ENCODE results near the gene TNIK. TPM values are rescaled to one million over a fixed set of nuclear protein-coding genes. Genes with fewer than 3 reads are reported as not detected.
"Not testable (repeated sequence)": the region's sequence is repeated elsewhere in the genome, so short reads cannot be mapped to it uniquely, and the experiment has no call there.

The TNIK gene
- total RNA-seq, 2 experiments from 2014 or later = 55.2 to 56.9 TPM

- Mint-ChIP-seq H3K27ac (no peak overlapping the region), H3K4me3 (no peak overlapping the region), H3K4me1 (peaks cover 48% of the 10 kb centered on the region), H3K27me3 (no peaks in the 10 kb centered on the region), H3K36me3 (ENCODE audit: low read depth) (peaks cover 12% of the 10 kb centered on the region), H3K9me3 (peaks cover 11% of the 10 kb centered on the region)
- ChIA-PET CTCF (interaction anchor here (0.6 kb wide), 1 partner anchor 46 kb away, joined by 3 read pairs; no protein-coding TSS in a partner anchor), POLR2A (no interaction called here)
- no peak for DNase-seq
Measured at GRCh38 chr3:171289291-171289690, 170.9 kb downstream of the TNIK start.

GRCh38 chr3:171287761-171288160 is 172.4 kb downstream of the TNIK start:
- H3K27ac Mint-ChIP-seq, CTCF ChIA-PET, POLR2A ChIA-PET, H3K4me3 Mint-ChIP-seq, DNase-seq, H3K27me3 Mint-ChIP-seq: not testable (repeated sequence)
- peaks cover 52% of the 10 kb centered on the region for H3K4me1 Mint-ChIP-seq
- H3K36me3 Mint-ChIP-seq (ENCODE audit: low read depth) = peaks cover 17% of the 10 kb centered on the region
- H3K9me3 Mint-ChIP-seq = peaks cover 11% of the 10 kb centered on the region

GRCh38 chr3:171286580-171287249 is 173.5 kb downstream of the TNIK start:
- Mint-ChIP-seq H3K9me3 (peaks cover 14% of the 10 kb centered on the region), H3K27me3 (no peaks in the 10 kb centered on the region), H3K4me3 (no peak overlapping the region), H3K36me3 (ENCODE audit: low read depth) (peaks cover 18% of the 10 kb centered on the region), H3K4me1 (peaks cover 53% of the 10 kb centered on the region), H3K27ac (peak overlapping the region; percentile 64)
- POLR2A ChIA-PET = no interaction called here
- DNase-seq = no peak
- CTCF ChIA-PET = interaction anchor here (1.2 to 1.7 kb wide), 3 partner anchors 12 to 93 kb away, joined by 3 to 4 read pairs (median 3); no protein-coding TSS in a partner anchor

- peaks cover 12% of the 10 kb centered on the region for H3K36me3 Mint-ChIP-seq (ENCODE audit: low read depth)
- no peak overlapping the region for H3K4me3 Mint-ChIP-seq
- DNase-seq = no peak
- no peak overlapping the region for H3K27ac Mint-ChIP-seq
- ChIA-PET CTCF (interaction anchor here (0.6 to 1.5 kb wide), 4 partner anchors 9 to 956 kb away, joined by 3 to 4 read pairs (median 4); no protein-coding TSS in a partner anchor), POLR2A (no interaction called here)
- H3K9me3 Mint-ChIP-seq = peaks cover 14% of the 10 kb centered on the region
- H3K4me1 Mint-ChIP-seq = peaks cover 49% of the 10 kb centered on the region
- H3K27me3 Mint-ChIP-seq = no peaks in the 10 kb centered on the region
Measured at GRCh38 chr3:171285287-171285686, 174.9 kb downstream of the TNIK start.

- Mint-ChIP-seq H3K36me3 (ENCODE audit: low read depth) (peaks cover 13% of the 10 kb centered on the region), H3K4me1 (peaks cover 54% of the 10 kb centered on the region), H3K27me3 (no peaks in the 10 kb centered on the region), H3K27ac (peak overlapping the region; percentile 41), H3K4me3 (no peak overlapping the region), H3K9me3 (peaks cover 10% of the 10 kb centered on the region)
- DNase-seq = no peak
- ChIA-PET POLR2A (no interaction called here), CTCF (interaction anchor here (0.8 to 1.2 kb wide), 2 partner anchors 10 to 265 kb away, joined by 3 to 4 read pairs; no protein-coding TSS in a partner anchor)
Measured at GRCh38 chr3:171284308-171285075, 175.7 kb downstream of the TNIK start.

- ChIA-PET CTCF (interaction anchor here (0.8 kb wide), 1 partner anchor 10 kb away, joined by 3 read pairs; no protein-coding TSS in a partner anchor), POLR2A (no interaction called here)
- Mint-ChIP-seq H3K9me3 (peaks cover 10% of the 10 kb centered on the region), H3K36me3 (ENCODE audit: low read depth) (peaks cover 13% of the 10 kb centered on the region), H3K27ac (no peak overlapping the region), H3K27me3 (no peaks in the 10 kb centered on the region), H3K4me1 (peaks cover 56% of the 10 kb centered on the region), H3K4me3 (no peak overlapping the region)
- no peak for DNase-seq
Measured at GRCh38 chr3:171283848-171284222, 176.4 kb downstream of the TNIK start.

GRCh38 chr3:171283183-171283847 is 176.9 kb downstream of the TNIK start:
- DNase-seq = no peak
- Mint-ChIP-seq H3K9me3 (peaks cover 10% of the 10 kb centered on the region), H3K4me1 (peaks cover 59% of the 10 kb centered on the region), H3K27ac (no peak overlapping the region), H3K4me3 (no peak overlapping the region), H3K36me3 (ENCODE audit: low read depth) (peaks cover 15% of the 10 kb centered on the region), H3K27me3 (no peaks in the 10 kb centered on the region)
- ChIA-PET CTCF (no interaction called here), POLR2A (no interaction called here)

- Mint-ChIP-seq H3K36me3 (ENCODE audit: low read depth) (peaks cover 15% of the 10 kb centered on the region), H3K27me3 (no peaks in the 10 kb centered on the region), H3K27ac (no peak overlapping the region), H3K4me1 (peaks cover 61% of the 10 kb centered on the region), H3K4me3 (no peak overlapping the region), H3K9me3 (peaks cover 4% of the 10 kb centered on the region)
- DNase-seq = no peak
- ChIA-PET POLR2A (no interaction called here), CTCF (interaction anchor here (0.8 kb wide), 1 partner anchor 28 kb away, joined by 3 read pairs; no protein-coding TSS in a partner anchor)
Measured at GRCh38 chr3:171282041-171282440, 178.2 kb downstream of the TNIK start.

- peaks cover 18% of the 10 kb centered on the region for H3K36me3 Mint-ChIP-seq (ENCODE audit: low read depth)
- H3K4me3 Mint-ChIP-seq = no peak overlapping the region
- H3K27me3 Mint-ChIP-seq = no peaks in the 10 kb centered on the region
- ChIA-PET POLR2A (no interaction called here), CTCF (interaction anchor here (0.6 to 1.6 kb wide), 5 partner anchors 12 to 29 kb away, joined by 3 to 5 read pairs (median 3); no protein-coding TSS in a partner anchor)
- no peak for DNase-seq
- H3K27ac Mint-ChIP-seq = no peak overlapping the region
- H3K9me3 Mint-ChIP-seq = peaks cover 2% of the 10 kb centered on the region
- H3K4me1 Mint-ChIP-seq = peaks cover 56% of the 10 kb centered on the region
Measured at GRCh38 chr3:171281256-171281992, 178.8 kb downstream of the TNIK start.

- ChIA-PET CTCF (interaction anchor here (1.2 to 1.8 kb wide), 3 partner anchors 11 to 31 kb away, joined by 3 to 5 read pairs (median 5); no protein-coding TSS in a partner anchor), POLR2A (no interaction called here)
- H3K4me1 Mint-ChIP-seq = peaks cover 48% of the 10 kb centered on the region
- H3K36me3 Mint-ChIP-seq (ENCODE audit: low read depth) = peaks cover 26% of the 10 kb centered on the region
- H3K9me3 Mint-ChIP-seq = peaks cover 9% of the 10 kb centered on the region
- H3K27me3 Mint-ChIP-seq = no peaks in the 10 kb centered on the region
- H3K4me3 Mint-ChIP-seq = no peak overlapping the region
- H3K27ac Mint-ChIP-seq = no peak overlapping the region
- no peak for DNase-seq
Measured at GRCh38 chr3:171279972-171280371, 180.2 kb downstream of the TNIK start.

GRCh38 chr3:171278299-171278590 is 182.0 kb downstream of the TNIK start:
- peaks cover 47% of the 10 kb centered on the region for H3K4me1 Mint-ChIP-seq
- H3K4me3 Mint-ChIP-seq = no peak overlapping the region
- no peak for DNase-seq

More at GRCh38 chr3:171278299-171278590, 182.0 kb downstream of the TNIK start:
- peaks cover 25% of the 10 kb centered on the region for H3K36me3 Mint-ChIP-seq (ENCODE audit: low read depth)
- H3K27ac Mint-ChIP-seq = no peak overlapping the region
- peaks cover 12% of the 10 kb centered on the region for H3K9me3 Mint-ChIP-seq
- ChIA-PET POLR2A (no interaction called here), CTCF (interaction anchor here (1.2 kb wide), 1 partner anchor 8 kb away, joined by 3 read pairs; no protein-coding TSS in a partner anchor)
- H3K27me3 Mint-ChIP-seq = no peaks in the 10 kb centered on the region
